ENCODE data around the gene VIM. TPM values are rescaled to one million over a fixed set of nuclear protein-coding genes. Genes with fewer than 3 reads are reported as not detected.

Gene VIM
- total and polyA plus RNA-seq, 2 donors (not counting 1 experiment from before 2014, with no cell fraction given), result 4,882 to 7,192 TPM

DNA sequence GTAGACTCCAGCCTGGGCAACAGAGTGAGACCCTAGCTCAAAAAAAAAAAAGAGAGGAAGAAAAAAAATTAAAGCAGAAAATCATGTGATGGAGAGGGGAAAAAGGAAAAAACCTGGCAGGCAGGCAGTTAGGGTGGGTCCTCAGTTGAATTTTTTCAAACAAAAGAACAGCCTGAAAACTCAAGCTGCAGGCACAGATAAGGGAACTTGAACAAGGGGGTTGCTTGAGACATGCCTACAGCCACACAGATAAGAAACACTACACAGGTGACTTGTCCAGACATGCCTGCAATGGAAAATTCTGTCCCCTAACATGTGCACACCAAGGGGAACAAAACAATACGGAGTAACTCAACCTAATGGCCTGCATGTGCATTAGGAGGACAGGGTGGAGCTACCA, 19.2 kb downstream of the VIM start:
- Histone ChIP-seq H3K27ac (ENCODE audit: insufficient read depth, low read length) (no peak overlapping the region), H3K36me3 (ENCODE audit: control insufficient read depth, insufficient read depth, low read length) (no peaks in the 10 kb centered on the region), H3K4me3 (replicated peaks in 1 of 4; ENCODE audit: control extremely low read depth in 1 of 4, insufficient read depth in 1 of 4, low read depth in 3 of 4, low read length in 4 of 4) (no peak overlapping the region), H3K27me3 (ENCODE audit: control insufficient read depth, insufficient read depth, low read length) (no peaks in the 10 kb centered on the region), H4K20me1 (ENCODE audit: control insufficient read depth, extremely low read depth, insufficient read depth, low read length) (no peaks in the 10 kb centered on the region), H3K4me1 (ENCODE audit: control insufficient read depth, extremely low read depth, insufficient read depth, low read length) (no peaks in the 10 kb centered on the region), H3K9me3 (ENCODE audit: control insufficient read depth, insufficient read depth, low read depth, low read length) (no peaks in the 10 kb centered on the region), H3K9ac (ENCODE audit: insufficient read depth, low read length) (no peak overlapping the region), H2AFZ (ENCODE audit: low read length) (no peak overlapping the region), H3K4me2 (ENCODE audit: extremely low read depth, insufficient read depth, low read length) (no peak overlapping the region), H3K79me2 (ENCODE audit: control insufficient read depth, insufficient read depth, low read length) (no peaks in the 10 kb centered on the region)
- TF ChIP-seq EZH2 (IDR thresholded peaks at IDR 0.05; ENCODE audit: low read length, missing control alignments), result no peak
- TF ChIP-seq, protein P1, sequence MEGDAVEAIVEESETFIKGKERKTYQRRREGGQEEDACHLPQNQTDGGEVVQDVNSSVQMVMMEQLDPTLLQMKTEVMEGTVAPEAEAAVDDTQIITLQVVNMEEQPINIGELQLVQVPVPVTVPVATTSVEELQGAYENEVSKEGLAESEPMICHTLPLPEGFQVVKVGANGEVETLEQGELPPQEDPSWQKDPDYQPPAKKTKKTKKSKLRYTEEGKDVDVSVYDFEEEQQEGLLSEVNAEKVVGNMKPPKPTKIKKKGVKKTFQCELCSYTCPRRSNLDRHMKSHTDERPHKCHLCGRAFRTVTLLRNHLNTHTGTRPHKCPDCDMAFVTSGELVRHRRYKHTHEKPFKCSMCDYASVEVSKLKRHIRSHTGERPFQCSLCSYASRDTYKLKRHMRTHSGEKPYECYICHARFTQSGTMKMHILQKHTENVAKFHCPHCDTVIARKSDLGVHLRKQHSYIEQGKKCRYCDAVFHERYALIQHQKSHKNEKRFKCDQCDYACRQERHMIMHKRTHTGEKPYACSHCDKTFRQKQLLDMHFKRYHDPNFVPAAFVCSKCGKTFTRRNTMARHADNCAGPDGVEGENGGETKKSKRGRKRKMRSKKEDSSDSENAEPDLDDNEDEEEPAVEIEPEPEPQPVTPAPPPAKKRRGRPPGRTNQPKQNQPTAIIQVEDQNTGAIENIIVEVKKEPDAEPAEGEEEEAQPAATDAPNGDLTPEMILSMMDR (conservative IDR thresholded peaks at IDR 0.05 in 1 of 2, IDR thresholded peaks at IDR 0.05 in 1 of 2; ENCODE audit: low read depth in 1 of 2, low read length in 2 of 2), result no peak
- no peak for DNase-seq (ENCODE audit: low read depth in 2 of 2)

DNA sequence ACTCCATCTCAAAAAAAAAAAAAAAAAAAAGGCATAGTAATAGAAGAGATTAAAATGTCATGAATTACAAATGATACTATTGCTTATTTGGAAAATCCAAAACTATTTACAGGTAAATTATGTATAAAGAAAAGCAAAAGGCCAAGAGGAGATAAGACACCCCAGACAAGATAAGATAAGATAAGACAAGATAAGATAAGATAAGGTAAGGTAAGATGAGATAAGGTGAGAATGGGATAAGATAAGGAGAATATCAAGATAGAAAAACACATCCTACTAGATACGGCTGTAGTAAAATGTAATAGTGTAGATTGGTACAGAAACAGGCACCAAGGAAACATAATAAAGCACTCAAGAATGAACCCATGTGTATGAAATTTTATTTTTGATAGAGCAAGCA, 20.9 kb downstream of the VIM start:
- no peak overlapping the region for H3K4me2 ChIP-seq (ENCODE audit: extremely low read depth, insufficient read depth, low read length)
- H3K4me1 ChIP-seq (ENCODE audit: control insufficient read depth, extremely low read depth, insufficient read depth, low read length), result no peaks in the 10 kb centered on the region
- H3K79me2 ChIP-seq (ENCODE audit: control insufficient read depth, insufficient read depth, low read length), result no peaks in the 10 kb centered on the region
- no peaks in the 10 kb centered on the region for H3K36me3 ChIP-seq (ENCODE audit: control insufficient read depth, insufficient read depth, low read length)
- H4K20me1 ChIP-seq (ENCODE audit: control insufficient read depth, extremely low read depth, insufficient read depth, low read length), result no peaks in the 10 kb centered on the region
- H2AFZ ChIP-seq (ENCODE audit: low read length), result no peak overlapping the region
- no peak overlapping the region for H3K4me3 ChIP-seq (replicated peaks in 1 of 4; ENCODE audit: control extremely low read depth in 1 of 4, insufficient read depth in 1 of 4, low read depth in 3 of 4, low read length in 4 of 4)
- DNase-seq (ENCODE audit: low read depth in 2 of 2), result no peak
- no peaks in the 10 kb centered on the region for H3K27me3 ChIP-seq (ENCODE audit: control insufficient read depth, insufficient read depth, low read length)
- no peaks in the 10 kb centered on the region for H3K9me3 ChIP-seq (ENCODE audit: control insufficient read depth, insufficient read depth, low read depth, low read length)
- H3K9ac ChIP-seq (ENCODE audit: insufficient read depth, low read length), result no peak overlapping the region
- no peak overlapping the region for H3K27ac ChIP-seq (ENCODE audit: insufficient read depth, low read length)
- TF ChIP-seq EZH2 (IDR thresholded peaks at IDR 0.05; ENCODE audit: low read length, missing control alignments), result no peak
- TF ChIP-seq, protein P1 (conservative IDR thresholded peaks at IDR 0.05 in 1 of 2, IDR thresholded peaks at IDR 0.05 in 1 of 2; ENCODE audit: low read depth in 1 of 2, low read length in 2 of 2), result no peak

DNA sequence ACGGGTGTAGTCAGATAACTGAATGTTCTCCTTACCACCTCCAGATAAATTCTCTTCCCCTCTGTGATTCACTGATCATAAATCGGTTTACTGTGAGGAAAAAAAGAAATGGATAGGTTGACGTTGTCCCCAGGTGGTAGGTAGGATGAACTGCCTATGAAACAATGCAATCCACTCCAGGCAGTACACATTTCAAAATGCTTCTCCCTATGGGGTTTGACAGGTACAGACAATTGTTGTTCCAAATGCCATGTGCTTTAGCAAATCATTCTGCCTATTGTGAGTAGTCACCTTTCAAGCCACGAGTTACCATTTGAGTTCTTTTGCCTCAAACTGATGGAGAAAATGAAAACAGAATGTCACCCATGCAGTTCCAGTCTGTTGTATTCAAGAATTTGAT, 21.8 kb downstream of the VIM start:
- DNase-seq (ENCODE audit: low read depth in 2 of 2), result peak; percentile 34 to 49
- Histone ChIP-seq H3K36me3 (ENCODE audit: control insufficient read depth, insufficient read depth, low read length) (no peaks in the 10 kb centered on the region), H4K20me1 (ENCODE audit: control insufficient read depth, extremely low read depth, insufficient read depth, low read length) (no peaks in the 10 kb centered on the region)

More for the DNA sequence above, 21.8 kb downstream of the VIM start:
- Histone ChIP-seq H3K9ac (ENCODE audit: insufficient read depth, low read length) (no peak overlapping the region), H3K4me2 (ENCODE audit: extremely low read depth, insufficient read depth, low read length) (no peak overlapping the region), H3K79me2 (ENCODE audit: control insufficient read depth, insufficient read depth, low read length) (no peaks in the 10 kb centered on the region), H2AFZ (ENCODE audit: low read length) (no peak overlapping the region), H3K4me1 (ENCODE audit: control insufficient read depth, extremely low read depth, insufficient read depth, low read length) (no peaks in the 10 kb centered on the region), H3K27me3 (ENCODE audit: control insufficient read depth, insufficient read depth, low read length) (no peaks in the 10 kb centered on the region), H3K9me3 (ENCODE audit: control insufficient read depth, insufficient read depth, low read depth, low read length) (no peaks in the 10 kb centered on the region), H3K4me3 (replicated peaks in 1 of 4; ENCODE audit: control extremely low read depth in 1 of 4, insufficient read depth in 1 of 4, low read depth in 3 of 4, low read length in 4 of 4) (no peak overlapping the region), H3K27ac (ENCODE audit: insufficient read depth, low read length) (no peak overlapping the region)
- TF ChIP-seq EZH2 (IDR thresholded peaks at IDR 0.05; ENCODE audit: low read length, missing control alignments), result no peak
- TF ChIP-seq, protein P1 (conservative IDR thresholded peaks at IDR 0.05 in 1 of 2, IDR thresholded peaks at IDR 0.05 in 1 of 2; ENCODE audit: low read depth in 1 of 2, low read length in 2 of 2), result peak in 1 of 2 donors; percentile 58

Data from fibroblast of lung (primary cell).